NT2/D1 (cell line): Measurements from ENCODE around the gene GPR15.
A peak's percentile ranks its signal among the peaks of the same experiment; 100 is the strongest.

ENCODE experiments used
- DNase-seq: peaks from one replicate; pipeline ENCODE4 v3.0.0-alpha.2; 2011; ENCODE audit warnings: low read depth, low spot score
- H3K27me3 ChIP-seq: 2 replicates; pipeline ENCODE4 v1.6.0; 2011; ENCODE audit warnings: mild to moderate bottlenecking; ENCODE audit not compliant: insufficient read length, insufficient read depth
- H3K36me3 ChIP-seq: 2 replicates; pipeline ENCODE4 v1.6.1; 2011; ENCODE audit warnings: mild to moderate bottlenecking, low read length, mixed read lengths; ENCODE audit not compliant: insufficient read depth, insufficient read length
- H3K4me1 ChIP-seq: 2 replicates; pipeline ENCODE4 v1.5.1; 2011; ENCODE audit not compliant: insufficient read depth, insufficient read length
- H3K4me3 ChIP-seq: 2 replicates; pipeline ENCODE4 v1.5.1; 2011; ENCODE audit warnings: low read depth; ENCODE audit not compliant: insufficient read length
- H3K9ac ChIP-seq: 2 replicates; pipeline ENCODE4 v1.6.0; 2011; ENCODE audit warnings: low read depth; ENCODE audit not compliant: insufficient read length
- H3K9me3 ChIP-seq: 2 replicates; pipeline ENCODE4 v1.5.1; 2011; ENCODE audit warnings: mild to moderate bottlenecking, low read length; ENCODE audit not compliant: insufficient read depth
- SUZ12 ChIP-seq: IDR thresholded peaks from 2 replicates; pipeline ENCODE4 v1.6.1; 2011; ENCODE audit not compliant: insufficient read length, insufficient read depth; ENCODE audit errors: extremely low read depth
- YY1 ChIP-seq: IDR thresholded peaks from 2 replicates; pipeline ENCODE4 v1.6.1; 2011; ENCODE audit not compliant: insufficient read length, insufficient read depth
- ZNF274 ChIP-seq: IDR thresholded peaks from 2 replicates; pipeline ENCODE4 v1.6.1; 2011; ENCODE audit warnings: mild to moderate bottlenecking, low read depth, low read length

Gene GPR15

DNA sequence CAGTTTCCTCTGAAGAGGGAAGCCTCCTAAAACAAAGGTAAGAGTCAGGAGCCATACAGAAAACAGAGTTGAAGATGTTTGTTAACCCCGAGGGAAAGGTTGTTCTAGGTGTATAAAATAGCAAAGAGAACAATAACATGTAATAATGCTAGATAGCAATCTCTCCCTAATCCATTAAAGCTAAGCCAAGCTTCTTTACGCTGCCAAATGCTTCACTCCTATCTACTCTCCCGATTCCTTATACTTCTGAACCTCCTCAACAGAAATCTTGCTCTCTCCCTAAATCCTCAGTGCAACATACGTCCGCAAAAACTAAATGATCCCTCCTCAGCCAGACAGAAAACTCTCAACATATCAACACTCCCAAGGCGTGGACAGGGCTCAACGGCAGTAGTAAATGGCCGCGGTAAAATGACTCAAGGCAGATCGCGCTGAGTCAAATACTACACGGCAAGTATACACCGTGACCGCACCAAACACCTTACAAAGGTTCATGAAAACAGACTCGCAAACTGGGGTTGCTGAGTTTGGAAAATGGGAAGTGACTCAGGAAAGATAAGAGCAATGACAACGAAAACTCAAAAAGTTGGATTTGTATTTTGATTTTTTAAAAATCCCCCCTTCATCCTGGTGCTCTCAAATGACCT lies 9.8 kb upstream of the GPR15 start:
- Histone ChIP-seq H3K27me3 (no peaks in the 10 kb centered on the region), H3K9me3 (no peaks in the 10 kb centered on the region), H3K4me3 (peak overlapping the region; percentile 70), H3K4me1 (no peaks in the 10 kb centered on the region), H3K9ac (peak overlapping the region; percentile 58), H3K36me3 (peaks cover 43% of the 10 kb centered on the region)
- no peak for DNase-seq
- TF ChIP-seq SUZ12 = no peak
- TF ChIP-seq YY1 = peak; percentile 10
- TF ChIP-seq ZNF274 = no peak

DNA sequence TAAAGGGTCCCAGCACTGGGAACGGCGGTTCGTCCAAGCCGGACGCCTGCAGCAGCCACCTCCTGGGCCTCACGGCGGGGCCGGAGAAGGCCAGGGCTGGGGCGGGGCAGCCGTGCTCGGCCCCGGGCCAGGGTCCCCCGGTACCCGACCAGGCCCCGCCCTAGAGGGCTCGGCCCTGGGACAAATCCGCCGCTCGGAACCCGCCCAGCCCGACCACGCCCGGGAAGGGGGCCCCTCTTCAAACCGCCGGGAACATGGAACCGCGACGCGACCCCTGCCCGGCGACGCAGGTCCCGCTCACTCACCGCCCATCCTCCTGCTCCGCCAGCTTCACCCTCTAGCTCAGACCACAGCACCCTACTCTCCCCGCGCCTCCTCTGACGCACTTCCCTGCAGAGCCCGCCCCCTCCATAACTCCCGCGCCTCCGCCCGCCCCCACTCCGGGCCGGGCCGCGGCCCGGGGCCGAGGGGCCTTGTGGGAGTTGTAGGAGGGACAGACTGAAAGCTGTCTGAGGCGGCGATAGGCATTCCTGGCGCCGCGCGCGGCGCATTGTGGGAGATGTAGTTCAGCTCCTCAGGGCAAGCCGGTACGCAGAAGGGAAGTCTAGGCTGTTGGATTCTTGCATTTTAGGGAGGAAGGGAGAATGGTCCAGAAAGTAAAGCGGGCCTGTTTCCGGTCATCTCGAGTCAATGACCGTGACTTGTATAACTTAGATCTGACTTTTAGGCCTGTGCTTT lies 9.1 kb upstream of the GPR15 start, which contains the start of gene CLDND1:
TSS of gene CLDND1 (minus strand) at position 359 of the 738 bp plus-strand sequence. CDS start 1,478 bp downstream, outside the sequence.
- H3K9me3 ChIP-seq = no peaks in the 10 kb centered on the region
- H3K9ac ChIP-seq = peak within 1 kb of the TSS; percentile 58
- peak; percentile 93 for DNase-seq
- H3K36me3 ChIP-seq = peaks cover 36% of the 10 kb centered on the region
- H3K4me3 ChIP-seq = peak within 1 kb of the TSS; percentile 70
- TF ChIP-seq YY1 = no peak
- no peak for TF ChIP-seq SUZ12
- no peak for TF ChIP-seq ZNF274
- H3K27me3 ChIP-seq = no peaks in the 10 kb centered on the region
- no peaks in the 10 kb centered on the region for H3K4me1 ChIP-seq

DNA sequence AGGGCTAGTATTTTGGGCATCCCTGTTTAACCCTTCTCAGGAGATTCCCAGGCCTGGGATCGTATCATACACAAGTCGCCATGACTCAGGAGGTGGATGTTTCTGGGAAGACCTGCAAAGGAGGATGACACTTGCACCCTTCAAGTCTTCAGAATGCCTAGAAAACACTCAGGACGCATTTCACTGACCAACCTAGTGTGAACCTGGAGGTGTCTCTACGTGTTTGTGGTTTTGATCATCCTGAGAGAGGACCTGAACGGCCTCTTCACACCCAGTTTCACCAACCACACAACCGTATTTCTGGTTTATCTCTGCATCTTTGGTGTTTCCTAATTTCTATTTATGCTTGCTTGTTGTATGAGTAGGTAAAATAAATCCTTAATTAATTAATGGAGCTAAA lies 6.3 kb upstream of the GPR15 start:
- no peak for DNase-seq
- H3K4me1 ChIP-seq = no peaks in the 10 kb centered on the region
- H3K36me3 ChIP-seq = peaks cover 8% of the 10 kb centered on the region
- no peaks in the 10 kb centered on the region for H3K27me3 ChIP-seq
- no peaks in the 10 kb centered on the region for H3K9me3 ChIP-seq
- H3K9ac ChIP-seq = no peak overlapping the region
- no peak for TF ChIP-seq ZNF274
- TF ChIP-seq YY1 = no peak
- TF ChIP-seq SUZ12 = no peak
- no peak overlapping the region for H3K4me3 ChIP-seq

DNA sequence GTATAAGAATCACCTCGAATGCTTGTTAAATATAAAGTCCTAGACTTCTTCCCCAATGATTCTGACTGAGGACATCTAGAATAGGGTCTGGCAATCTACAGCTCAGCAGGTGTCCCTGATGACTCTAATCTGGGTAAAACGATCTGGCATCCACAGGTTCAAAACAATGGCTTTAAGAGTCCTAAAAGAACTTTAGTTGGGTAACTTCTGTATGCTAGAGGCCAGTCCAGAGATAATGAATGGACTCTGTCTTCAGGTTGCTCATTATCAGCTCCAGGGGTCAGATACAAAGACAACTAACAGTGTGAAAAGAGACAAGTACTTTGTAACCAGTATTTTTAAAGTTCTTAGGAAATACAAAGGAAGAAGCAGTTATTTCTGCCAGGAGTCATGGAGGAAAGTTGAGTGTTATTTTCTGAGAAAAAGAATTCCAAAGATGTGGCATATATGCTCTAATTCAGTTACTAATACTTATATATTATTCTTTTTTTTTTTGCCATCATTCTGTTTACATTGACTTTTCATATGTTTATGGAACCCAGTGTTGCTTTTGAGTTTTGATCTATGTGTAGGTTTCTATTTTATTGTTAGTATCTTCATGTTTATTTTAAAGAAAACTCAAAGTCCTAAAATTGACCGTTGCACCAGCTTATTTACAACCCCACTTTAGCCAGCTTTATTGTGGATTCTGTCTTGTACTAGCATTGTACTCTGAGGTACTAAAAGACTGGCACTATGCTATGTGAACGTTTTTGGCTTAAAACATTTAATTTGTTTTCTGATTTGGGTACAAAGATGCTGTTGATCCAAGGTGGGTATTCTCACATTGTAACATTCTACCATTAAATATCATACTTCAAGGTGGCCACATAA lies 3.1 kb upstream of the GPR15 start:
- H3K9ac ChIP-seq = no peak overlapping the region
- H3K27me3 ChIP-seq = no peaks in the 10 kb centered on the region
- H3K4me3 ChIP-seq = no peak overlapping the region
- H3K9me3 ChIP-seq = no peaks in the 10 kb centered on the region
- H3K36me3 ChIP-seq = no peaks in the 10 kb centered on the region
- DNase-seq = no peak
- TF ChIP-seq YY1 = no peak
- no peak for TF ChIP-seq SUZ12
- TF ChIP-seq ZNF274 = no peak
- H3K4me1 ChIP-seq = no peaks in the 10 kb centered on the region

DNA sequence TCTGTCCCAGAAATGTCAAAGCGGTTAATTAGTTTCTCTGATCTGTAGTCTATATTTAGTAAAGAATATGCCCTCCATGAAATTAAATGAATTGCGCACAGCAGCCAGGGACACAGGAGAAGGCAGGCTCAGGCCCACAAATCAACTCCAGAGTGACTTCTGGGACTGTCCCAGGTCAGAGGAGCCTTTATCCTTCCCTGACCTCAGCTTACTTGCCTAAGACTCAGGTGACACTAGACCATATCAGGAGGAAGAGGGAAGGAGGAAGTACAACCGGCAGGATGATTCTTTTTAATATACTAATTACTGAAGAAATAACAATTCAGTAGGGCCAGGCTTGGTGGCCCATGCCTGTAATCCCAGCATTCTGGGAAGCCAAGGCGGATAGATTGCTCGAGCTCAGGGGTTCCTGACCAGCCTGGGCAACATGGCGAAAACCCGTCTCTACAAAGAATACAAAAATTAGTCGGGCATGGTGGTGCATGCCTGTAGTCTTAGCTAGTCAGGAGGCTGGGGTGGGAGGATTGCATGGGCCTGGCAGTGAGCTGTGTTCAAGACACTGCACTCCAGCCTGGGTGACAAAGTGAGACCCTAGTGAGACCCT lies 1.8 kb upstream of the GPR15 start:
- H3K36me3 ChIP-seq = no peaks in the 10 kb centered on the region
- no peaks in the 10 kb centered on the region for H3K4me1 ChIP-seq
- DNase-seq = no peak
- no peaks in the 10 kb centered on the region for H3K9me3 ChIP-seq
- H3K4me3 ChIP-seq = no peak overlapping the region
- H3K9ac ChIP-seq = no peak overlapping the region
- H3K27me3 ChIP-seq = no peaks in the 10 kb centered on the region
- TF ChIP-seq YY1 (no peak), SUZ12 (no peak), ZNF274 (no peak)

DNA sequence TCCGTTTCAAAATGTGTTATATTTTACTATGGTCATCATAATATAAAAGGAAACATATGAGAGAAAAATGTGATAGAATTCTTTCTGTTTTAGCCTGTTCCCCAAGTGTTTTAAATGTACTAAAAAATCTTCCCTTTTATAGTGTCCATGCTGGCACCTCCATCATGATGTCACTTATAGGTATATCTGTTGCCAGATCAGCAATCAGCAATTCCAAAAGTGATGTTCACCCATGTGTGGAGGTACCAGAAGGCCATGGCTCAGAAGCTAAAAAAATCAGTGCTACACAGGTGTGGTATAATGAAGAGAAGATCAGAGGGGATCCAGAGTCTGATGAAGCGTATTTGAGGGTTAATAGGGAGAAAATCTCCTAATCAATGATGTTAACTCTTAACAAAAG lies 1.1 kb upstream of the GPR15 start:
- no peaks in the 10 kb centered on the region for H3K36me3 ChIP-seq
- no peak overlapping the region for H3K4me3 ChIP-seq
- no peak overlapping the region for H3K9ac ChIP-seq
- no peaks in the 10 kb centered on the region for H3K9me3 ChIP-seq
- no peak for TF ChIP-seq SUZ12
- no peak for TF ChIP-seq ZNF274
- TF ChIP-seq YY1 = no peak
- DNase-seq = no peak
- H3K27me3 ChIP-seq = no peaks in the 10 kb centered on the region
- no peaks in the 10 kb centered on the region for H3K4me1 ChIP-seq

DNA sequence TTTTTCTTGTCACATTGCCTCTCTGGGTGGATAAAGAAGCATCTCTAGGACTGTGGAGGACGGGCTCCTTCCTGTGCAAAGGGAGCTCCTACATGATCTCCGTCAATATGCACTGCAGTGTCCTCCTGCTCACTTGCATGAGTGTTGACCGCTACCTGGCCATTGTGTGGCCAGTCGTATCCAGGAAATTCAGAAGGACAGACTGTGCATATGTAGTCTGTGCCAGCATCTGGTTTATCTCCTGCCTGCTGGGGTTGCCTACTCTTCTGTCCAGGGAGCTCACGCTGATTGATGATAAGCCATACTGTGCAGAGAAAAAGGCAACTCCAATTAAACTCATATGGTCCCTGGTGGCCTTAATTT lies 478 bp downstream of the GPR15 start:
- H3K4me3 ChIP-seq = no peak overlapping the region
- H3K9ac ChIP-seq = no peak overlapping the region
- no peak for DNase-seq
- no peaks in the 10 kb centered on the region for H3K9me3 ChIP-seq
- TF ChIP-seq SUZ12 (no peak), YY1 (no peak), ZNF274 (no peak)
- no peaks in the 10 kb centered on the region for H3K4me1 ChIP-seq
- no peaks in the 10 kb centered on the region for H3K27me3 ChIP-seq
- H3K36me3 ChIP-seq = no peaks in the 10 kb centered on the region
